GM19463 (cell line): ENCODE results near the gene CHST13.
"Not testable (repeated sequence)": the region's sequence is repeated elsewhere in the genome, so short reads cannot be mapped to it uniquely, and the experiment has no call there.

Source experiments
- ATAC-seq: cut with Tn5 transposase; IDR thresholded peaks from one replicate; pipeline ENCODE4 v1.9.1; 2021; ENCODE audit warnings: mild to moderate bottlenecking, moderate library complexity; ENCODE audit not compliant: unreplicated experiment

The CHST13 gene

GRCh38 chr3:126524429-126524988 lies 554 bp downstream of the CHST13 start:
- ATAC-seq, result no peak

GRCh38 chr3:126525091-126525852 lies 1.3 kb downstream of the CHST13 start:
- ATAC-seq, result no peak

GRCh38 chr3:126525853-126526667 lies 2.1 kb downstream of the CHST13 start:
- no peak for ATAC-seq

GRCh38 chr3:126526668-126527005 lies 2.7 kb downstream of the CHST13 start:
- ATAC-seq, result no peak

- ATAC-seq, result no peak
Measured at GRCh38 chr3:126527006-126527405, 3.1 kb downstream of the CHST13 start.

- no peak for ATAC-seq
Measured at GRCh38 chr3:126527455-126528211, 3.7 kb downstream of the CHST13 start.

GRCh38 chr3:126528419-126528799 lies 4.5 kb downstream of the CHST13 start:
- no peak for ATAC-seq

GRCh38 chr3:126528800-126529541 lies 5.0 kb downstream of the CHST13 start:
- ATAC-seq, result no peak

GRCh38 chr3:126529585-126530170 lies 5.7 kb downstream of the CHST13 start:
- ATAC-seq, result no peak

GRCh38 chr3:126530171-126531050 lies 6.5 kb downstream of the CHST13 start:
- peak; percentile 50 for ATAC-seq

- no peak for ATAC-seq
Measured at GRCh38 chr3:126531051-126531330, 7.0 kb downstream of the CHST13 start.

- no peak for ATAC-seq
Measured at GRCh38 chr3:126533506-126533905, 9.6 kb downstream of the CHST13 start.

- ATAC-seq, result not testable (repeated sequence)
Measured at GRCh38 chr3:126534716-126535115, 10.8 kb downstream of the CHST13 start.

GRCh38 chr3:126535636-126536035 lies 11.7 kb downstream of the CHST13 start:
- no peak for ATAC-seq

- ATAC-seq, result no peak
Measured at GRCh38 chr3:126536126-126536525, 12.2 kb downstream of the CHST13 start.

- ATAC-seq, result no peak
Measured at GRCh38 chr3:126537116-126537729, 13.3 kb downstream of the CHST13 start.

- no peak for ATAC-seq
Measured at GRCh38 chr3:126537730-126538281, 13.9 kb downstream of the CHST13 start.

- ATAC-seq, result no peak
Measured at GRCh38 chr3:126538316-126538715, 14.4 kb downstream of the CHST13 start.

GRCh38 chr3:126538966-126539365 lies 15.0 kb downstream of the CHST13 start:
- ATAC-seq, result no peak
